Loucy (cell line): Measurements from ENCODE around the gene HSPA9.

Experiments used
- CTCF ChIP-seq: fragments of 200-600 bp; sonication (generic); conservative IDR thresholded peaks from 2 replicates; pipeline ENCODE4 v1.5.1; 2014; ENCODE audit warnings: mild to moderate bottlenecking, antibody characterized with exemption, low read length
- EZH2phosphoT487 ChIP-seq: fragments of 200-600 bp; IDR thresholded peaks from 2 replicates; pipeline ENCODE4 v1.6.1; 2018; ENCODE audit warnings: antibody characterized with exemption, mild to moderate bottlenecking, moderate library complexity, borderline replicate concordance

DNA sequence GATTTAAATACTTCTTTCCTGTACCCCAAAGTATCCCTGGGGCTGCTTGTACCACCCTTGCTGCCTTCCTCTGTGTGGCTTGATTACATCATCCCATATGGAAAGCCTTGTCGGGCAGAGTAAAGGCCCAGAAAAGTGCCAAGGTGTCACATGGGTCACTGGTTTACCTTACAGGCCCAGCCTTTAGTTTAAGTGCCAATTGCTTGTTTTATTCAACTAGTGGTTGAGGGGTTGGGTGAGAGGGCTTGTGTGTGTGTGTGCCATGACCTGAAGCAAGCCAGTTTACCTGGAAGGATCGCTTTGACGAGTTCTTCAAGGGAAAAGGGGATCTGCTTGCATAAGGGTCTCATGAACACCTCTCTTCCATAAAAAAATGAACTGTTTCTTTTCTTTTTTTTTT lies 7.8 kb upstream of the HSPA9 start:
- TF ChIP-seq CTCF = no peak
- TF ChIP-seq EZH2phosphoT487 = no peak
